ENCODE measurements around the gene RPH3AL.

The RPH3AL gene

DNA sequence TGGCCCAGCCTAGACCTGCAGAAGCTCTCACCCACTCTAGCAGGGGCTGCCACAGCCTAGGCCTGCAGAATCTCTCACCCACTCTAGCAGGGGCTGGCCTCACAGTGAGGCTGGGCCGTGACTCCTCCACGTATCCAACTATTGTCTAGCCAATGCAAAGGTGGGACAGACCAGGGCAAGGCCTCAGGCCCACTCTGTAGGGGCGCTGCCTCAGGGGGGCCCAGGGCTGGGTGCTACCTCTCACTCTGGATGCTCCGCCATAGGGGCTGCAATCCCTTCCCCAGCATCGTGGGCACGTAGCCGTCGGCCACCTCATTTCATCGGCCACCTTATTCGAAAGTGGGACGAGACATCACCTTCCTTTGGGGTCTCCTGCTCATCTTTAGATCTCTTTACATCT lies 51.7 kb downstream of the RPH3AL start:
- no peak for DNase-seq (ENCODE audit: low read depth)

DNA sequence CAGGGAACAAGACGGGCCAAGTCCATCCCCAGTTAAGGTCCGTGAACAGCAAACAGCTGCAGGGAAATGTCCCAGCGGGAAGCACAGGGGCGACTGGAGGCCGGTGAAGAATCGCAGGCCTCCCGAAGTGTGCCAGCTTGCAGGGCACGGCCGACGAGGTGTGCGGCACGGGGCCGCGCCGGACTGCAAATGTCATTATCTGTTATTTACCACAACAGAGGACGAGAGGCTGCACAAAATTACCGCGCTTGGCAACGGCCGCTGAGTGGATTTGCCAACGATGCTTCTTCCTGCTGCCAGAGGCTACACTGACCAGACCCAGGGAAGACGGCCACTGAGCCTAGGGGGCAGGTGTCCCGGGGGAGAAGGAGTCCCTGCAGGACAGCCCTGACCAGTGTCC lies 53.1 kb downstream of the RPH3AL start:
- no peak for DNase-seq (ENCODE audit: low read depth)

GRCh38 chr17:298791-299450 lies 53.7 kb downstream of the RPH3AL start:
- no peak for DNase-seq (ENCODE audit: low read depth)

GRCh38 chr17:297758-298157 lies 54.8 kb downstream of the RPH3AL start:
- DNase-seq (ENCODE audit: low read depth) = no peak

- DNase-seq (ENCODE audit: low read depth) = no peak
Observed at GRCh38 chr17:296906-297690, 55.5 kb downstream of the RPH3AL start.

DNA sequence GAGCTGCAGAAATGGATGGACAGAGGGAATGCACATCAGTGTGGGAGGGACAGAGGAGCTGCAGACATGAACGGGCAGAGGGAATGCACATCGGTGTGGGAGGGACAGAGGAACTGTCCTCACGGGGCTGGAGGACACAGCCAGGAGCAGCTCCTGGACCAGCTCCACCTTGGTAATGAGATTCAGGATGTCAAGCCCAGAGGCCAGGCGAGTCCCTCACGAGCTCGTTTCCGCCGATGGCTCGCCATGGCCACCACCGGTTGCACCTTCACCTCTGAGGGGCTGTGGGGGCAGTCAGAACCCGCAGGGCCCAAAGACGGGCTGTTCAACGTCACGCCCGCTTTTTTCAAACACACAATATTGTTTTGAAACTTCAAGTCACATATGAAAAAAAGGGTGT lies 56.2 kb downstream of the RPH3AL start:
- no peak for DNase-seq (ENCODE audit: low read depth)

DNA sequence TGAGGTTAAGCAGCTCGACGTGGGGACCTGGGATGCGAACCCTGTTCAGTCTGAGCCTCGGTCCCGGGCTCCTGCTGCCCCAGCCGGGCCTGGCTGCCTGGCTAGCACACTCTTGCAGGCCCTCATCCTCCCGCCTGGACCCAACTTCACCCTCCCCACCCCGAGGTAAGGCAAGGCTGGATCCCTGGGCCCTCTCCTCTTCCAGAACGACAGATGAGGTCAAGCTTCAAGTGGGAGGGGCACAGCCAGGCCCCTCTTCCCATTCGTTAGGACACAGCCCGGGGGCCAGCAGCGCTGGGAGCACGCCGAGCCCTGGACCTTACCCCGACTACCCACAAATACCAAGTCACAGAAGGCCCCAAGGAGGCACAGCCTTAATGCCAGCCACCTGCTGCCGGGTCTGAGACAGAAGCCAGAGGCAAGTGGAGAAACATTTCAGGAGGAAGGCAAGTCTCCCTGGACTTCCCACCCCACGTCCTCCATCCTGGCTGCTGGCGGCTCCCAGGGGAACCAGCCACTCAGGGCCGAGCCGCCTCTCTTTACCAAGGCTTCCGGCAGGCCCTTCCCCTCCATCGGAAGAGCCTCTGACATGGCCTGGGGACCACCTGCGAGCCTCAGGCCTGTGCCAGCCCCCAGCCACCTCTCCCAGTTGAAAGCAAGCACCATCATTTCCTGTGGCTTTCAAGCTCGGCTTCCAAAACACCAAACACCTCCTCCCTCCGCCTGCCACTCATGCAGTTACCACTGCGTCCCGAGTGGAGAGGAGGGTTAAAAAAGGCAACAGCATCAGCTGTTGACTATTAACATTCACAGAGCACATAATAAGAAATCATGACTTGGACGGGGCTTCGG lies 59.9 kb downstream of the RPH3AL start:
- no peak for DNase-seq (ENCODE audit: low read depth)

GRCh38 chr17:292016-292415 lies 60.6 kb downstream of the RPH3AL start:
- DNase-seq (ENCODE audit: low read depth) = no peak

DNA sequence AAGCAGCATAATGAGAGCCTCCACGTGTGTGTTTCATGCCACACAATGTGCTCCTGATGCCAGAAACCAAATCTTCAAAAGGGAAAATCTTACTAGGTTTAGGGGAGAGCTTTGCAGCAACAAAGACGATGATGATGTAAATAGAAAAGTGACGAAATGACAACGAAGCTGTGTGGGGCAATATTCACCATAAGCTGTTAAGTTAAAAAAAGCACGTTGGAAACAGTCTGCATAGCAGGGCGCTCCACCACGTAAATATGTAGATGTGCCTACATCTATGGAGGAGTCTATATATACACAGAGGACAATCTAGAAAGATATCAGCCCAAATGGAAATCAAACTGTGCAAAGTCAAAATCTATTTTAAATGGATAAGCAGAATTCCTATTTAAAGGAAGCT lies 61.0 kb downstream of the RPH3AL start:
- no peak for DNase-seq (ENCODE audit: low read depth)

GRCh38 chr17:290626-291025 lies 62.0 kb downstream of the RPH3AL start:
- DNase-seq (ENCODE audit: low read depth) = no peak

DNA sequence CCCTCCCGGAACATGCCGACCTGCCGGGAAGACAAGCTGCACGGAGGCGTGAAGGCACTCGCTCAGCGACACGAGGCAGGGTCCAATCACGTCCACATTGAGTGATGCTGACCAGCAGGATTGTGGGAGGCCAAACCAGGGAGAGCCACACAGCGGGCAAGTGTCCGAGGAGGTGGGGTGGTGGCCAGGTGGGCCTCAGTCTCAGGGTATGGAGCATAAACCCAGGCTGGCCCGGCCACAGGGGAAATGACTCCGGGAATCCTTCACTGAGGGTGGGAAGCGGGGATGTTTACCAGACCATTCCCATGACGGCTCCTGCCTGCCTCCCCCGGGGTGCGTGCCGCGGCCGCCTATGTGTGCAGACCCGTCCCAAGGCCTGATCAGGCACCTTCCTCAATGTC lies 62.5 kb downstream of the RPH3AL start:
- no peak for DNase-seq (ENCODE audit: low read depth)

DNA sequence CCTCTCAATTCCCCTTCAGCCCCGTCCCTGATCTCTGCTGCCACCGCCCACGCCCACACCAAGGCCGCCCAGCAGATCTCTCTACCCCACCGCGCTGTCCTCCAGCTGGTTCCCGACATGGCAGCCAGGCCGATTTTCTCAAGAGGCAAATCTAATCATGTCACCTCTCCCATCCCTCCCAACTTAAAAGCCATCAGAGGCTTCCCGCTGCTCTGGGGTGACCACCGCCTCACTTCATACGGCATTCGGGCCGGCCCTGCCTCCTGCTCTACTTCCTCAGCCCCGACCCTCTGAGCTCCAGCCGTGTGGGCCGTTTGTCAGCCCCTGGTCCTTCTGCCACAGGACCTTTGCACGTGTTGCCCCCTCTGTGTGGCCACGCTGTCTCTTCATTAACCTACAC lies 63.2 kb downstream of the RPH3AL start:
- DNase-seq (ENCODE audit: low read depth) = no peak

DNA sequence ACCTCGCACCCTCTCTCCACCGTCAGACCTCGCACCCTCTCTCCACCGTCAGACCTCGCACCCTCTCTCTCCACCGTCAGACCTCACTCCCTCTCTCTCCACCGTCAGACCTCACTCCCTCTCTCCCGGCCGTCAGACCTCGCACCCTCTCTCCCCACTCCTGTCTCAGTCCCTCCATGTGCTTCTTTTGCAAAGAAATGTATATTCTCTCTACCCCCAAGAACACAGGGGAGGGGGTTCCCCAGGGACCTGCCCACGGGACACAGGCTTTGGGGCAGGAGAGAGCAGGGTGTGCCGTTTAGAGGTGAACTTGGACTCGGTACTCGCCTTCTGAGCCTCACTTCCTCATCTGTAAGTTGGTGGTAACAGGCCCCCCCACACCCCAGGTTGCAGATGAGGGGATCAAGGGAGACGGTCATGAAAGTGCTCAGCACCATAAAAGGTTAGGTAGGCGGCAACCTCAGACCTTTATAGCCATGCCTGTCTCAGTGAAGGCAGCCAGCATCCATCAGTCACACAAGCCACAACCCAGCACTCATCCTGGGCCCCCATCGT lies 63.7 kb downstream of the RPH3AL start:
- no peak for DNase-seq (ENCODE audit: low read depth)

DNA sequence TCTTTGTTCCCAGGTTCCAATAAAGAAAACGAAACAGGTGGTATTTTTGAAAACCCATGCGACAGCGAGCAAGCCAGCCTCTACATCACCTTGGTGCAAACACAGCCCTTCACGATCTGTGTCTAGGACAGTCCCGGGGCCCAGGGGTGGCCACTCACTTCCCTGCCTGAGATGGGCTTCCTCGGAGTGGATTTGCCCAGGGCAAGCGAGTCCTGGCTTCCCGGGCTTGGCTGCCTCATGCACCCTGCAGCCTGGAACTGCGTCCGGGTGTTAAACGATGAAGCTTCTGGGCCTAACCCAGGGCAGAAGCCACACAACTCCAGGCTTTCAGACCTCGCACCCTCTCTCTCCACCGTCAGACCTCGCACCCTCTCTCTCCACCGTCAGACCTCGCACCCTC lies 66.0 kb downstream of the RPH3AL start:
- DNase-seq (ENCODE audit: low read depth) = no peak

GRCh38 chr17:285751-286422 lies 66.7 kb downstream of the RPH3AL start:
- DNase-seq (ENCODE audit: low read depth) = no peak

DNA sequence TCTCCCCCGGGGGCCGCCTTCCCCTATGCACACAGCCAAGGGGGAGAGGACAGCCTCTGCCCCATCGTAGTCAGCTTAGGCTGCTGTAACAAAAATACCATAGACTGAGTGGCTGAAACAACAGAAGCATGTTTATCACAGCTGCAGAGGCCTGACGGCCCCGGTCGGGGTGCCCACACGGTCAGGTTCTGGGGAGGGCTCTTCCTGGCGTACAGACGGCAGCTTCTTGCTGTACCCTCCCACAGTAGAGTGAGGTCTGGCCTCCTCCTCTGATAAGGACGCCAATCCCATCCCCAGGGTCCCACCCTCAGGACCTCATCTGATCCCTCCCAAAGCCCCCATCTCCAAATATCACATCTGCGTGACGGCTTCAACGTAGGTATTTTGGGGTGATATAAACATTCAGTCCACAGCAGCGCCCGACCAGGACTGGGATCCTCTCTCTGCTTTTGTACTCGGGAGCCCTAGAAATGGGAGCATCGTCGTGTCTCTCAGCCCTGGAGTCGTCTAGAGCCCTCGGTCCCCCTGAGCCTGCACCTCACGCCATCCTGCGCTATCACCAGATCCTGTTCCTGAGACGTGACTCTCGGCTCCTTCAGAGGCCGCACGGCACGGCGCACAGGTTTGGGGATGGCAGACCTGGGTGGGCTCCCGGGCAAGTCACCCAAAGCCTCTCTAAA lies 67.8 kb downstream of the RPH3AL start:
- no peak for DNase-seq (ENCODE audit: low read depth)

- DNase-seq (ENCODE audit: low read depth) = no peak
Observed at GRCh38 chr17:283911-284675, 68.5 kb downstream of the RPH3AL start.

DNA sequence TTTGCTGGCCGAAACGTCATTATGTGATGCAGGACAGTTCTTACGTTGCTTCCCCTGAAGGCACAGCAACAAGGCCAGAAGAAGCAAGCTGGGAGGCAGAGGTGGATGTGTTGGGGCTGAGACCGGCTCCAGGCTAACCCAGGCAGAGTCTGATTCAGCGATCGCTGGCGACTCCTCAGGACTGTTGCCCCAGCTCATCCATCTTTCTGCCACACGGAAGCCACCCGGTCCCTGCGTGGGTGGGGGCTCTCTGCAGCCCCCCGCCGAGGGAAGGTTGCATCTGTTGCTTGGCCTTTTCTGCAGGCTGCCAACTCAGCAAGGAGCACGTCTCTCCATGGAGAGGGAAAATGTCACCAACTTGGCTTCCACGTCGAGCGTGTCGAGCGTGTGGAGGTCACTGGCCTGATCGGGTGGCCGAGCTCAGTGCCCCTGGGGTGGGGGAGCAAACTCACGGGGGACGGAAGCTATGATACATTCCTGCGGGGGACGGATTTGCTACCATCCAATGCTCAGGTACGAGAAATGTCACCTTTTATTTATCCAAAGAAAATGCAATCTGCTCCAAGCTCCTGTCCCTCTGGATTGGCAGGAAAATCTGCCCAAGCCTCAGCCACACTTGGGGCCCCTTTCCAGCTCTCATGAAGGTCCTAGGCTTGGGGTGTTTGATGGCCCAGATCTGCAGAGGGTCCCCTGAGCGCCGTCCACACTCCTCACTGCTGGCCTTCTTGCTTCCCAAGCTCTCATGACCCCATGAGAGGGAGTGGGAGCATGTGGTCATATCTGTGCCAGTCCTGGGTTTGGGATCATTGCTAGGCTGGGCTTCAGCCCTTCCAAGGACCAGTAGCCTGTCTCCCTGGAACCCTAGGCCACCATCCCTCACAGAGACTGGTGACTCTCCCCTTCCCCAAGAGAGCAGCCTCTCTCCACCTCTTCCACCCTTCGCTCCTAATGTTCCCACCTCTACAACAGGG lies 69.4 kb downstream of the RPH3AL start:
- no peak for DNase-seq (ENCODE audit: low read depth)

Measured in ELR (cell line).